Retinal pigment epithelial cell (primary cell): ENCODE data around the gene ACKR3.

Experiments used
- DNase-seq: peaks from one replicate; pipeline ENCODE4 v3.0.0-alpha.2; 2010; ENCODE audit warnings: low read depth
- H3K4me3 ChIP-seq: 2 replicates; pipeline ENCODE4 v1.5.1; 2011; ENCODE audit warnings: mild to moderate bottlenecking, low read length, control low read depth, moderate library complexity
- CTCF ChIP-seq: conservative IDR thresholded peaks from 2 replicates; pipeline ENCODE4 v1.5.1; 2011; ENCODE audit warnings: low read depth, low read length, control low read depth, inconsistent platforms

ACKR3 gene

DNA sequence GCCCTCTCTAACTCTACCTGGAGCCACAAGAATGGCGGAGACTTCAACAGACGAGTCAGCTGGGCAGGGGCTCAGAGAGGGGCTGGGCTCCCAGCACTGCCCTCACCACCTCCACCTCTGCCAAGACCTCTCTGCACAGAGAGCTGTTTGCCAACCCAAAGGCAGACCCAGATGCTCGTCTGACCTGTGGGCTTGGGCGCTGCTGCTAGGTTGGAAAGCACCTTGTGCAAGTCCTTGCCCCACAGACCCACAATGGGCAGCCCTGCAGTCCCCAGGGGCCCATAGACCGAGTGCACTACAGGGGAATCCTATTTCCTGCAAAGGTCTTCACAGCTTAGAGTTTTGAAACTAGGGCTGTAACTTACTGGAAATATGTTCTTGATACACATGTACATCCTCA is 13.3 kb downstream of the ACKR3 start:
- no peak for DNase-seq
- no peak overlapping the region for H3K4me3 ChIP-seq
- no peak for TF ChIP-seq CTCF

GRCh38 chr2:236583621-236584203 is 14.1 kb downstream of the ACKR3 start:
- TF ChIP-seq CTCF, result no peak
- H3K4me3 ChIP-seq, result no peak overlapping the region
- DNase-seq, result no peak

DNA sequence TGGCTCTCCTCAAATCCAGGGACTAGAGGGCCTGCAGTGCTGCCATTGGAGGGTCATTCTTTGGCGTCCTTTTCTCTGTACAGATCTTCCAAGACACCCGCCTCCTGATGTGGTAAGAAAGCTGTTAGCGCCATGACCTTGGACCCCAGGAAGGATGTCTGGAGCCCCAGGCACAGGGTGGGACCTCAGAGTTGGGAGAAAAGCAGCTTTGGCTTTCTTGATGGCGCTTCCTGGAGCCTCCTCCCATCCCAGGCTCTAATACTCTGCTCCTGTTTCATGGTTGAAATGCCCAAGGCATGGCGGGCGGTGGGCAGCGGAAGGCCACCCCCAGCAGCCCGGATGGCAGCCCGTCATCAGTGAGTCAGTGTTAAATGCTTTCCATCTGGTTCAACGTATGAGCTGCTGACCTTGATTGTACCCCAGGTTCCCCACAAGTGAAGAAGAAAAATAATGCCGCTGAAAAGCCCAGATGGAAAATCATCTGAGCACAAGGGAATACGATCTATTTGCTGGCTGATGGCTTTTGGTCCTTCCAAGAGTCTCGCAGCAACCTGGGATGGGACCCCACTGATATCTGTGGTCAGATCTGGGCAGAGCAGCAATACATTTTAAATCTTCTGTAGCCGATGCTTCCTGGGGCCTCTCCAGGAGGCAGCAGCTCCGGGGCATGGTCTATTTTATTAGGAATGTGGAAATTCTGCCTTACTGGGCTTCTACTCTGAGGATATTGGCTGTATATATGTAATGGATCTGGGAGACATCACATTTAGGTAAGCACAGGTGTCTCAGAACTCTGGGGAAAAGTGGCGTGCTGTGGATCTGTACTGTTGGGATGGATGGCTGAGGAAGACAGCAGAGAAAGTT is 15.1 kb downstream of the ACKR3 start:
- DNase-seq, result no peak
- no peak overlapping the region for H3K4me3 ChIP-seq
- no peak for TF ChIP-seq CTCF

- DNase-seq, result no peak
- H3K4me3 ChIP-seq, result no peak overlapping the region
- no peak for TF ChIP-seq CTCF
These were observed 16.3 kb downstream of the ACKR3 start for GRCh38 chr2:236585966-236586365.

DNA sequence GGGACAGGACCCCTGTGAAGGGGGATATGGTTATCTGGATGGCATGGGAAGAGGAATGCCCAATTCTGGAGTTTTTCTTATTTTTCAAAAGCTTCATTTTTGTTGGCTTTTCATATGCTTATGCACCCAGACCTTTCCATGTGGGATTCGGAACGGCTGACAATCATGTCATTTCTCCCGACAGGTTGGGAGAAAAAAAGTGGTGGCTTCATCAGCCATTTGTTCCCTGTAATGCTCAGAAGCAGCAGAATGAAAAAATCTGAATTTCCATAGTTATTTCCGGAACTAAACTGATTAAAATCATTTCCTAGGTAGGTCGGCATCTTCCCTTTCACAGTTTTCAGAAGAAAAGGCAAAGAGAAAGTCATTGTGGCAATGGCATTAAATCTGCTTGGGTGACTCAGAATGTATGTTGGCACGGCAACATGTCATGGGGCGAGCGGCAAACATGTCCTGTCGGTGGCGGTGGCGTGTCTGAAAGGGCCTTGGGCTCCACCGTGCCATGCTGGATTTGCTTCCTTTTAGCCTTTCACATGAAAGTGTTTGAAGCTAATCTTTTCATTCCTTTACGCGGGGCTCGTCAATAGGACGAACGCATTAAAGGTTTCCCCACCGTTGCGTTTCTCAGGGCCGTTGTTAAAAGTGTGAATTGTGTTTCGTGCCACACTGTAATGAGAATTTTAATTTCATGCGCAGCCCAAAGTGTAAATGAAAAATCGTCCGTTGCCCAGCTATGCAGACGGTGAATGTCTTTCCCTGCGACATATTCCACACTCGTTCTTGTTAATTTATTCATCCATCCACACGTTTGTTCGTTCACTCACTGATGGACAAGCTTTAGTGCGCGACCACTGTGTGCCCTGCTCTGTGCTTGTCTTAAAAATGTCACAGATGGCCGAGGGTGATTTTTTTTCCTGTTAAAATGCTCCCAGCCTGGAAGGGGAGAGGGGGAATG is 18.5 kb downstream of the ACKR3 start:
- DNase-seq, result no peak
- no peak for TF ChIP-seq CTCF
- H3K4me3 ChIP-seq, result no peak overlapping the region

- H3K4me3 ChIP-seq, result no peak overlapping the region
- no peak for DNase-seq
- no peak for TF ChIP-seq CTCF
These were observed 19.4 kb downstream of the ACKR3 start for GRCh38 chr2:236588932-236589592.
